Stimulated activated CD4-positive, alpha-beta T cell treated with anti-CD3 and anti-CD28 coated beads, TNF-alpha, amount 100 ng/mL, for 24 hours (primary cell): ENCODE data around the gene UBE2Q1.
A peak's percentile ranks its signal among the peaks of the same experiment; 100 is the strongest.
"Not testable (repeated sequence)": the region's sequence is repeated elsewhere in the genome, so short reads cannot be mapped to it uniquely, and the experiment has no call there.

Source experiments
- DNase-seq, 3 experiments: peaks; one replicate each; pipeline ENCODE4 v3.0.0-alpha.2; 2020; ENCODE audit warnings: low read depth in 3 of 3

UBE2Q1 gene

DNA sequence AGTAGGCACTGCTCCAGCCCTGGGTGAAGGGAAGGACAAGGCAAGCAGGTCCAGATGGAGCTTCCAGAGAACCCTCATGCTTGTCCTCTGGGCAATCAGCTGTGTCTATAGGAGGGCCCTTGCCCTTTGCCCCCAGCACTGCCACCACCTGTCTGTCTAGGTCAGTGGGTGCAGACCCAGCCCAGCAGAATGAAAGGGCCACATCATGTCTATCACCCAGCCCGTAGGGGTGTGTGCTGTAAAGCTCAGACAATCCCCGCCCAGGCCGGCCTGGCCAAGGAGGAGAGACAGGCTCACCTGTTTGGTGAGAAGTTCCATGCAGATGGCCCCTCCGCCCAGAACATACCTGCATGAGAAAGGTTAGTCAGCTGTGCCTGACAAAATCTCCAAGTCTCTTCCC, 7.0 kb downstream of the UBE2Q1 start:
- DNase-seq = no peak

DNA sequence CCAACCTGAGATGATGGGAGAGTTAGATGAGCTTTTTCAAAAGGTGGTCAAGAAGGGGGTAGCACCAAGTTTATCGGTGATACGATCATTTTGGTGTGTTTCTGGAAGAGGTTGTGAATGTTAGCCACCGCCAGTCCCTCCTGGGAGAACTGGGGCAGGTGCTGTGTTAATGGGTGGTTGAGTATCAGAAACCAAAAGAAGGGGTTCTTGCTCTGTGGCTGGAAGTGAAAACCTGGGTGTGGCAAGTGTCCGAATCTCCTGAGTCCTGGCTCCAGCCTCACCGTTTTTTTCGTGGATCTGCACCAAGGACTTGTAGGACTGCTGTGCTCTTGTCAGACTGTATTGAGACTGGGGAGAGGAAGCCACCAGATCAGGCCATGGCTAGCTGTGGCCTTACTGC, 7.8 kb downstream of the UBE2Q1 start:
- no peak for DNase-seq

DNA sequence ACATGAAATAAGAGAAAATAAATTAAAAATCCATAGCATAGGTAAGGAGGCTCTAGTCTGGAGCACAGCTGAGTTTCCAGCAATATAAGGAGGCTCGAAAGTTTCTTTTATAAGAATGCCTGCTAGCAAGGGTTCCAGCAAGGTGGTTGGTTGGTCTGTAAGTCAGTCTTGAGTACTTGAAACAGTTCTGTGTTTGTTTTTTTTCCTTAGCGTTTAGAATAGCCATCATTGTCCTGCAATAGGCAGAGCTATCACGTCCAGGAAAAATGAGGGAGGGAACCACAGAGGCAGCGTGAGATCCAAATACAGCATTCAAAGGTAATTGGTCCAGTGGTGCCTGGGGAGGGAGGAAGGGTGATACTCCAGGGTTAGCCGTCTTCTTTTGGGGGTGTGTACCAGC, 8.4 kb downstream of the UBE2Q1 start:
- DNase-seq = no peak

DNA sequence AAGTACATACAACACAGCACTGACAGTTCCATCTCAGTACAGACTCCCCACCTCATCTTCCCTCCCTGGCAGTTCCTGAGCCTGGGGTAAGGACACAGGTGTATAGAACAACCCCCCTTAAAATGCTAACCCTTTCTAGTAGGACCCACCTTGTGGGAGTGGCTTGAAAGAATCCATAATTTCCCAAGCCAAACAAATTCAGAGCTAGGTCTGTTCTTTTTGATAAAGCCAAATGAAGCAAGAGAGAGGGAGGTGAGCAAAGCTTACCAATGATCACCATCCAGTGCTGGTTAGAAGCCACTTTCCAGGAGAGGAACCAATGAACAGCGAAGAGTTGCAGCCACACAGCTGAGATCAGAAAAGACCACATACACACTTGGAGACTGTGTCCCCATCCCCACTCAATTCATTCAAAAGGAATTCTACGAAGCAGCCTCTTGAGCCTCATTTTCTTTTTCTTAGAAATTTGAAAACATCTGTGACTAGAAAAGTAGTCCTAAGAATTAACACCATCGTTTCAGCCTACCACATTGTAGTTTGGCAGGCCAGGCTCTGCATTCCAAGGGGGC, 9.2 kb downstream of the UBE2Q1 start:
- no peak for DNase-seq

DNA sequence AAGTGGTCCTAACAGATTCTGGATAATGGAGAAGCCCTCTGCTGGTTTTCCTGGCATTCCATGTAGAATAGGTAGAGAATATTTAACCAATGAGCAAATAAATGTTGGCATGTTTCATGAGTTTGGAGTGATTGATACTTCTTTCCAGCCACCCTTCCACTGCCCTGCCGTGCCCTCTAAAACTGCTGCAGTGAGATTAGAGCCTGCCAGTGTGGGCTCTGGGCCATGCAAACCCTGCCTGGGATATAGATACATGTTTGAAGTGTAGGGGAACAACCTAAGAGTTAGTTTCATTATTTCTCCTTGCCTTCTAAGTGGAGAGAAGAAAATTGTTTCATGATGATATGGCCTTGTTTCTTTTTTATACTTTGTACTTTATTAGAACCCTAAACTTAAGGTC, 10.4 kb downstream of the UBE2Q1 start:
- DNase-seq = no peak

DNA sequence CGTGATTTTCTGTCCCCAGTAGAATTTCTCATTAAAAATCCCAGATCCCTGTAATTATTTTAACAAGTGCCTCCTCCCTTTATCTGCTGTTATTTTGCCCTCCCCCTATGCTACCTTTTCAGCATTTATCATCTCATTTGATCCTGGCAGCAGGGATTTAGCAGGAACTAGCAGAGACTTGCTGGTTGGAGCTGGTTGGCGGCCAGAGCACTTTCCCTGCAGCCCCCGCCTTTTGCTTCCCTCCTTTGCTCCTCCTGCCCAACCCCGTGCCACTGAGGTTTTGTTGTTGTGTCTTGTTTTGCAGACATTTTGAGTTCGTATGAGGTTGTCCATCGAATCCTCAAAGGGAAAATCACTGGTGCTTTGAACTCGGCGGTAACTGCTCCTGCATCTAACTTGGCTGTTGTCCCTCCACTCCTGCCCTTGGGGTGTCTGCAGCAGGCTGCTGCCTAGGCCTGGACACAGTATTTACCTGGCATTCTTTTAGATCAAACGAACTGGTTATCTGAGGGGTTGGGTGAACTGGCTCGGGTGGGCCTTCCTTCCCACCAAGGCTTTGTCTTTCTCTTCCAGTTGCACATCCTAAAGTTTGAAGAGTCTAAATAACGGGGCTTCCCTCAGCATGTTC, 11.2 kb downstream of the UBE2Q1 start:
- DNase-seq = no peak

DNA sequence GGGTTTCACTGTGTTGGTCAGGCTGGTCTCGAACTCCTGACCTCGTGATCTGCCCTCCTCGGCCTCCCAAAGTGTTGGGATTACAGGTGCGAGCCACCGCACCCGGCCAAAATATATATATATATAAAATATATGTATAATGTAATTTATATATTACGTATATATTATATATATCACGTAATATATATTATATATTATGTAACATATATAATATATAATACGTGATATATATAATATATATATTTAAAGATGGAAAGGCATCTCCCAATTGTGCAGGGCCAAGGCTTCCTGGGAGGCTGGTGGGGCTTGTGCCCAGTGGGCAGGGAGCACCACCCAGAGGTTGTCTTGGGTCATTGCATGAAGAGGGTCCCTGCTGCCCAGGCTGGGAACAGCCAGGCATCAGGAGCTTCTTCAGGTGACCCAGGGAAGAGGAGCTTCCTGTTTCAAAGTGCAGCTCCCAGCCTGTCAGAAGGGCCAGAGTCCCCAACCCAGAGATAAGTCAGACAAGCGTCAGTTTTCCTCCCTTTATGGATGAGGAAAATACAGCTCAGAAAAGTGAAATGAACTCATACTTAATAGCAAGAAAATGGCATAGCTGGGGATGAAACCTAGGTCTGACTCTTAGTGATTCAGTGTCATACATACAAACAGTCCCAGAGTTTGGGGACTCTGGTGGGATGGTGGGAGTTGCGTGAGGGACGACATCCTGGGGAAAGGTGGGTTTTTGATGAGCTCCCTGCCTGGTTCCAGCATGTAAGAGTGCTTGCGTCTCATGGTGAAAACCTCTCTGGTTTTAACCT, 12.0 kb downstream of the UBE2Q1 start:
- peak in 1 of 3 experiments; percentile 58 for DNase-seq

DNA sequence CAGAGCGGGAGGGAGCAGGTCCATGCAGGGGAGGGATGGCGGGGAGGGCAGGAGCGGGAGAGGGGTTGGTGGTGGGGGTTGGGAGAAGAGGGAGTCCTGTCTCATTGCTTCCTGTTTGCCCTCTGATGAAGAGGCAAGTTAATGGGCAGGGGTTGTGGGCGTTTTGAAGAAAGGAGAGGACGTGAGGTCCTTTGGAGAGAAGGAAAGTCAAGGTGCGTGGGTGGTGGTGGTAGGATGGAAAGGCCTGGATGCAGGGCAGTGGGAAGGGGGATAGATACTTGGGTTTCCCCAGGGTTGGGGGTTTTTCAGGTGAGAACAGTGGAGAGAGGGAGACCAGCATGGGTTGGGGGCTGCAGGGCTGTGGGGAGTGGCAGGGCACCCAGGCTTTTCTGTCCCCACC, 17.2 kb downstream of the UBE2Q1 start:
- no peak for DNase-seq

DNA sequence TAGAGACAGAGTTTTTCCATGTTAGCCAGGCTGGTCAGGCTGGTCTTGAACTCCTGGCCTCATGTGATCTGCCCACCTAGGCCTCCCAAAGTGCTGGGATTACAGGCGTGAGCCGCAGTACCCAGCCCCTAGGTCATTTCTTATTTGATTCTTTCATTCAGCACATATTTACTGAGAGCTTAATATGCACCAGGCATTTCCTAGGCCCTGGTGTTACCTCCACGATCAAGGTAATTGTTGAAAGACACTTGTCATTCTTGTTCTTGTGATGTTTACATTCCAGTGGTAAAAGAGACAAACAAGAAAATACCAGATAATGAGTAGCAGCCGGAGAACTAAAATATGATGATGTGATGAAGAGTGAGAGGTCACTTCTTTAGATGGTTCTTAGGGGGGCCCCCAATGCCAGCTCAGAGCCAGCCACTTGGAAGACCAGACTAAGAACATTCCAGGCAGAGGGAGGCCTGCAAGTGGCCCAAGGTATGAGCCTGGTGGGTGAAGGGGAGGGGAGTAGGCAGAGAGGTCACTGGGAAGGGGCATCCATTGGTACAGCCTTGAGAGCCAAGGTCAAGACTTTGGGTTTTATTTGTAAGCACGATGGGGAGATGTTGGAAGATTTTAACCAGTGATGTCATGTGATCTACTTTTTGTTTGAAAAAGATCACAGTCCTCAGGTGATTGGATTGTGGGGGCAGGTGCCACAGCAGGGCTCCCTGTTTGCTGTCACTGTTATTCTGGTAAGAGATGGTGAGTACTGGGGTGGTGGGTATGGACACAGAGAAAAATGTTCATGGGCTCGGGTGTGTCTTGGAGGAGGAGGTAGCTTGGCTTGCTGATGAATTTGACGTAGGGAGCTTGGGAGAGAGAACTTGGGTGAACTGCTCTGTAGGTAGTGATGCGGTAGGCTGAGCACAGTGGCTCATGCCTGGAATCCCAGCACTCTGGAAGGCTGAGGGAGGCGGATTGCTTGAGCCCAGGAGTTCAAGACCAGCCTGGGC, 18.7 kb downstream of the UBE2Q1 start:
- no peak for DNase-seq

DNA sequence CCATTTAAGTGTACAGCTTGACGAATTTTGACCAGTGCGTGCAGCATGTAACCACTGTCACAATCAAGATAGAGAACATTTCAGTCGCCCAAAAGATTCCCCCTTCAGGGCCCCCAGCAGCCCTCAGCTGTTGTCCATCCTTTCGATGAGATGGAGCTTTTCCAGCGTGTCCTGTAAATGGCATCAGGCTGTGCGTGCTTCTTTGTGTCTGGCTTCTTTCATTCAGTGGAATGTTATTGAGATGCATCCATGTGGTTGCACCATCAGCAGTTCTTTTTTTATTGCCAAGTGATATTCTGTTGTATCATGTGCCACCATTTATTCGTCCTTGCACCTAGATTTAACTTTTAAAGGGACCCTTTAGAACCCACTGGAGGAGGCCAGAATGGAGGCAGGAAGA, 21.9 kb downstream of the UBE2Q1 start:
- no peak for DNase-seq

DNA sequence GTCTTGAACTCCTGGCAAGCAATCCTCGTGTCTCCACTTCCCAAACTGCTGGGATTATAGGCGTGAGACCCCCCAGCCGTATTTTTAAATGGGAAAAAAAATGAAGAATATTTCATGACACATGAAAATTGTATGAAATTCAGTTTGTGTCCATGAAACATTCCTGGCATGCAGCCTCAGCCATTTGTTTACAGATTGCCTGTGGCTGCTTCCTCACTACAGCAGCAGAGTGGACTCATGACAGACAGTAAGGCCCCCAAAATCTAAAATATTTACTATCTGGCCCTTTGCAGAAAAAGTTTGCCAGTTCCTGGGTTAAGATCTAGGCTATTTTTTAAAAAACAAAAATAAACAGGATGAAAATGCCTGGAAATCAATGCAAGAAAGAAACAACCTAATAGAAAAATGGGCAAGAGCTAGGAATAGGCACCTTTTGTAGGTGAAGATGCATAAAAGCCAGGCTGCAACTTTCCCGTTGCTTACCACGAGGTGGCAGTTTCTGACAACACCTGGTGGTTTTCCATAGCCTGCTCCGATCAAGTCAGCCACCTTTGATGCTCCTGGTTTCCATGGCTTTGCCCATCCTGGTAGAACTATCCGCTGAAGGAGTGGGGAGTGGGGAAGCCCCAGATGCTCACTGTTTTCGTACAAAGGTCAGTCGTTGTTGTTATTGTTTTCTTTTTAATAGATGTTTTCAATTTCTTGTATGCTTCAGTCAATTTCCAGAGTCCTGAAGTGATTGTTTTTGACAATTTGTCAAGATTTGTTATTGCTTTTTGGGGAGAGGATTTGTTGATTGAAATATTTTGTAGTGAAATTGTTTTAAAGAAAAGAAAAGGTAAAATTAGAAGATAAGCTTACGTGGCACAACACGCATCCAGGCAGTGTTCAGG, 24.3 kb downstream of the UBE2Q1 start:
- no peak for DNase-seq

DNA sequence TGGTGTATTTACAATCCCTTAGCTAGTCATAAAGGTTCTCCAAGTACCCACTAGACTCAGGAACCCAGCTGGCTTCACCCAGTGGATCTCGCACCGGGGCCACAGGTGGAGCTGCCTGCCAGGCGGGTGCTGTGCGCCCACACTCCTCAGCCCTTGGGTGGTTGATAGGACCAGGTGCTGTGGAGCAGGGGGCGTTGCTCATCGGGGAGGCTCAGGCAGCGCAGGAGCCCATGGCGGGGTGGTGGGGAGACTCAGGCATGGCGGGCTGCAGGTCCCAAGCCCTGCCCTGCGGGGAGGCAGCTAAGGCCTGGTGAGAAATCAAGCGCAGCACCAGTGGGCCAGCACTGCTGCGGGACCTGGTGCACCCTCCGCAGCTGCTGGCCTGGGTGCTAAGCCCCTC, 26.5 kb downstream of the UBE2Q1 start:
- DNase-seq = not testable (repeated sequence)

DNA sequence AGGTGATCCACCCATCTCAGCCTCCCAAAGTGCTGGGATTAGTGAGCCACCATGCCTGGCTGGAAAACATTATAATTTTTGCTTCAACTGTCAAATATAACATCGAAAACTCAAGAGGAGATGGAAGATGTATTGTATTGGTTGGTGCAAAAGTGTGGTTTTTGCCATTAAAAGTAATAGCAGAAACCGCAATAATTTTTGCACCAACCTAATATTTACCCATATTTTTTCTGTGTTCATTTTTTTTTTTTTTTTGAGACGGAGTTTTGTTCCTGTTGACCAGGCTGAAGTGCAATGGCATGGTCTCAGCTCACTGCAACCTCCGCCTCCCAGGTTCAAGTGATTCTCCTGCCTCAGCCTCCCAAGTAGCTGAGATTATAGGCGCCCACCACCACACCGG, 29.2 kb downstream of the UBE2Q1 start:
- DNase-seq = no peak

DNA sequence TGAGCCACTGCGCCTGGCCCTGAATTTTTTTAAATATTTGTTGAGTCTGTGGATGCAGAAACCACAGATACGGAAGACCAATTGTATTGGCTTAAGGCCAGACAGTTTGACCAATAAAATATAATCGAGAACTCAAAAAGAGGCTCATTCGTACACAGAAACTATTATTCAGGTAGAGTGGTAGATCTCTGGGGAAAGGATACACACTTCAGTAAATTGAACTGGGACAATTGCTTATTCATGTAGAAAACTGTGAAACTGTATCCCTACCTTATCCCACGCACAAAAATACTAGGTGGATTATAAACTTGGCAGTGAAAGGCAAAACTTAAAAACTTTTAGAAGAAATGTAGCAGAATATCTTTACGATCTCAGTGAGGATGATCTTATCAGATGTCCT, 31.3 kb downstream of the UBE2Q1 start:
- no peak for DNase-seq

DNA sequence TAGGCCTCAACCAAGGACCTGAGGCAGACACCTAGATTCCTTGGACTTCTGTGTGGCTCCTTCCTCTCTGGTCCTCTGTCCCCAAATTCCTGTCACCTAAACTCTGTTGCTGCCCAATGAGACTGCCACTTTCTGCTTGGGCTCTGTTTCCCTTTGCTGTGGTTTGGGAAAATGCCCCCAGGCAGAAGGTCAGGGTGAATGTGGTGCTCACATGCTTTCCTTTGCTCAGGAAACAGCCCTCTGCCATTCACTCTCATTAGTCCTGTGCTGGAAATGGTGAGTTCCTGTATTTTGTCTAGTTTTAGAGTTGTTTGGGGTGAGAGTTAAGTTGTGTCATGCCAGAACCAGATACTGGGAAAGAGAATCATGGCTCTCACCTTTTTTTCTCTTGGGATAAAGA, 33.6 kb downstream of the UBE2Q1 start:
- DNase-seq = no peak

DNA sequence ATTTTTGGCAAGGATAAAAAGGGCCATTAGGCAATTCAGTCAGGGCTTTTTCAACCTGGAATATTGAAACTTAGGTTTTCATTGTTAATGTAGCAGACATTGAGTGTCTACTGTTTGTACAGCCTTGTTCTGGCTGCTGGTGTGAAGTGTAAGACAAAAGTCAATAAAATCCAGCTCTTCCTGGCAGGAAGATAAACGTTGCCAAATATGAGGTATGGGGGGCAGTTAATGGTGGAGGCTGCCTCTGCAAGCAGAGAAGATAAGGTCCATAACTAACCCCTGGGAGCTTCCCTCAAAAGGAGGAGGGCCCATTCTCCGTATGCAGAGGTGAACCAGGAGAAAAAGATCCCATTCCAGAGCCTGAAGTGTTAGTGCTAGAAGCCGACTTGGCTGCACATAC, 36.8 kb downstream of the UBE2Q1 start:
- DNase-seq = no peak

DNA sequence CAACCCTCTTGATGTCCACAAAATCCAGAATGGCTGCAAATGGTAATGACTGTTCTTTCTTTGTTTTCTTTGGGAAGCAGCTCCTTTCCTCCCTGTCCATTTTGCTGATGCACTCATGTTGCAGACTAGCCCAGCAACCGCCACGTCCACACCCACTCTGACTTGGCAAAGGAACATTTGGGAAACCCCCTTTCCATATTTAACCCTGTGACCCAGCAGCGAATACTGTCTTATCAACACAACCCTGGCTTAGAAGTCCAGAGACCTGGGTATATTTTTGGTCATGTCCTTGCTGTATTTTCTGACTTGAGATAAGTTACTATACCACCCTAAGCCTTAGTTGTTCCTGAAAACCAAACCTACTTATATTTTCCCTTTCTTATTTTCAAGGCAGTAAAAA, 38.1 kb downstream of the UBE2Q1 start:
- DNase-seq = no peak

DNA sequence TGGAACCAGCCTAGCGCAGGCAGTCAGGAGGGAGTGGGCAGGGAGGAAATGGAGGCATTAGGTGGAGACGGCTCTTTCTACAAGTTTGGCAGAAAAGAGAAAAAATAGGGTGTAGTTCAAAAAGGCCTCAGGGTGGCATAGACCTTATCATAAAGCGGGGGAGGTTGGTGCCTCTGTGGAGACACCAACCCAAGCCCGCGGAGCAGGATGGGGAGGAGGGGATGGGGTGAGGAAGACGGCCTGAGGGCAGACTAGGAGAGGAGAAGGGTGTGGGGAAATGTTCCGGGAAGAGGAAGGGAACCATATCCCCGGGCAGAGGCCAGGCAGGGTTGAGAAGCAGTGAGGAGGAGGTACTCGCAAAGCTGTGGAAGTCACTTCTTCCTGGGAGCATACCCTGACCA, 38.9 kb downstream of the UBE2Q1 start:
- DNase-seq = no peak

DNA sequence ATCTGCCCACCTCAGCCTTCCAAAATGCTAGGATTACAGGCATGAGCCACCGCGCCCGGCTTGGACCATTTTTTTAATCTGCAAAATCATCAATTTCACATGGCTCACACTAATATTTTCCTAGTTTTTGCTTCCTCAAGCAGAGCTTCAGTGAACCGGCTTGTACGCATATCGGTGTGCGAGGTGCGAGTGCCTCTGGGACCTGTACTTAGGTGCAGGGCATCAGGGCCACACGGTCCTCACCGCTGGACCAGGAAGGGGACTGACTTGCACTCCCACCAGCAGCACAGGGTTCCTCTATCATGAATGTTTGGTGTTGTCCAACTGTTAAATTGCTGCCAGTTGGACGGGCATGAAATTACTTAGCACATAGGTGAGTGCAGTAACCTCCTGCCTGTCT, 40.8 kb downstream of the UBE2Q1 start:
- no peak for DNase-seq

DNA sequence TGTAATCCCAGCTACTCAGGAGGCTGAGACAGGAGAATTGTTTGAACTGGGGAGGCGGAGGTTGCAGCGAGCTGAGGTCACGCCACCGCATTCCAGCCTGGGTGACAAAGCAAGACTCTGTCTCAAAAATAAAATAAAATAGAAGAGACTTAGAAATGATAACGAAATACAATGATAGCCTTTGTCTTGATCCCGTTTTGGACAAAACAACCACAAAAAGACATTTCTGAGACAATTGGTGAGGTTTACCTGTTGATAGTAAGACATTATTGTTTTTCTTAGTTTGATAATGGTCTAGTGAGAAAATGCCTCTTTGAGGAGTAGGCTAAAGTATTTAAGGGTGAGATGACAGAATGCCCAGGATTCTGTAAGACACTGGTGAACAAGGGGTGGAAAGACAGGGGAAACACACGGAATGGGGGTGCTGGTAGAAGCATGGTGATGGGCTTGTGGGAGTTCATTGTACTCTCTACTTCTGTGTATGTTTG, 44.4 kb downstream of the UBE2Q1 start:
- no peak for DNase-seq

DNA sequence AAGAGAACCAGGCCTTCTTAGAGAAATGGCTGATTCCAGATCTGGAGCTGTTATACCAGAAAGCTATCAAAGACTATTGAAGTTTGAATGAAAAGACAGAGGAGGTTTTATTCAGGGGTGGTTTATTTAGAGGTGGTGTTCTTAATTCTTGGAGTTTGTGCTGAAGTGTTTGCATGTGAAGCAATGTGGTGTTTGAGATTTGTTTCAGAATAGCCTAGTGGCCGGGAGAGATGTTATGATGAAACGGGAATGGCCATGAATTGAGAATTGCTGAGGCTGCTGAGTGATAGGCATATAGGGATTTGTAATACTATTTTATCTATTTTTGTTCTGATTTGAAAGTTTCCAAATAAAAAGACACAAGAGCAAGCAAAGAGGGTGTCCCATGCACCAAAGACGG, 45.7 kb downstream of the UBE2Q1 start:
- DNase-seq = no peak
